Transverse colon (tissue), 4 donors: ENCODE results near the gene LRRC61.

Source experiments
- POLR2AphosphoS5 ChIP-seq, 3 donors: sonication (generic); formaldehyde crosslinking; IDR thresholded peaks; one replicate each; pipeline ENCODE4 v1.6.1; 2016; ENCODE audit warnings: antibody characterized with exemption in 3 of 3
- TF ChIP-seq, protein P1 (sequence below), 5 experiments: fragments of 200-600 bp in 3 of 5; fragments of 450-650 bp in 2 of 5; sonication (generic) in 3 of 5; IDR thresholded peaks; 1 replicate in 2 of 5; 2 replicates in 3 of 5; pipeline ENCODE4 v1.5.1; 2016 to 2017; ENCODE audit warnings: antibody characterized with exemption in 5 of 5, inconsistent platforms in 3 of 5, mild to moderate bottlenecking in 2 of 5, moderate library complexity in 1 of 5

DNA sequence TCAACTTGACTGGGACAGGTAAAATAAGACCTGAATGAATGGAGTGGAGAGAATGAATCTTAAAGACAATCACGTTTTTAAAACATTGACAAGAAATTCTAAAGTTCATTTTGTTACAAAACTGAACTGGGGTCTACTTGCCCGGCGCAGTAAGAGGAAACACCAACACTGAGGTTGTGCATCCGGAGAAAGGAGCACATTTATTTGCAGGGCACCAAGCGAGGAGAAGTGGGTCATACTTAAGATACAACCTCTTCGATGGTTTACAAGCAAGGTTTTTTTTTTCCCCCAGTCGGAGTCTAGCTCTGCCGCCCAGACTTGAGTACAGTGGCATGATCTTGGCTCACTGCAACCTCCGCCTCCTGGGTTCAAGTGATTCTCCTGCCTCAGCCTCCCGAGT lies 42.0 kb downstream of the LRRC61 start:
- TF ChIP-seq, protein P1, sequence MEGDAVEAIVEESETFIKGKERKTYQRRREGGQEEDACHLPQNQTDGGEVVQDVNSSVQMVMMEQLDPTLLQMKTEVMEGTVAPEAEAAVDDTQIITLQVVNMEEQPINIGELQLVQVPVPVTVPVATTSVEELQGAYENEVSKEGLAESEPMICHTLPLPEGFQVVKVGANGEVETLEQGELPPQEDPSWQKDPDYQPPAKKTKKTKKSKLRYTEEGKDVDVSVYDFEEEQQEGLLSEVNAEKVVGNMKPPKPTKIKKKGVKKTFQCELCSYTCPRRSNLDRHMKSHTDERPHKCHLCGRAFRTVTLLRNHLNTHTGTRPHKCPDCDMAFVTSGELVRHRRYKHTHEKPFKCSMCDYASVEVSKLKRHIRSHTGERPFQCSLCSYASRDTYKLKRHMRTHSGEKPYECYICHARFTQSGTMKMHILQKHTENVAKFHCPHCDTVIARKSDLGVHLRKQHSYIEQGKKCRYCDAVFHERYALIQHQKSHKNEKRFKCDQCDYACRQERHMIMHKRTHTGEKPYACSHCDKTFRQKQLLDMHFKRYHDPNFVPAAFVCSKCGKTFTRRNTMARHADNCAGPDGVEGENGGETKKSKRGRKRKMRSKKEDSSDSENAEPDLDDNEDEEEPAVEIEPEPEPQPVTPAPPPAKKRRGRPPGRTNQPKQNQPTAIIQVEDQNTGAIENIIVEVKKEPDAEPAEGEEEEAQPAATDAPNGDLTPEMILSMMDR (IDR thresholded peaks at IDR 0.05): no peak
- no peak for TF ChIP-seq POLR2AphosphoS5 (IDR thresholded peaks at IDR 0.05)
